Peyer's patch (tissue), 4 donors: ENCODE data around the gene GPRIN3. TPM values are rescaled to one million over a fixed set of nuclear protein-coding genes. Genes with fewer than 3 reads are reported as not detected.
"Not testable (repeated sequence)": the region's sequence is repeated elsewhere in the genome, so short reads cannot be mapped to it uniquely, and the experiment has no call there.

ENCODE experiments used
- DNase-seq, 3 donors: peaks; one replicate each; pipeline ENCODE4 v3.0.0-alpha.2; 2017 to 2019
- H3K27ac ChIP-seq, 4 donors: fragments of 200-600 bp; sonication (generic); one replicate each; pipeline ENCODE4 v1.5.1; 2016 to 2019
- H3K27me3 ChIP-seq, 2 donors: fragments of 200-600 bp; sonication (generic); one replicate each; pipeline ENCODE4 v1.5.1; 2019
- H3K36me3 ChIP-seq, 3 donors: fragments of 200-600 bp; sonication (generic); one replicate each; pipeline ENCODE4 v1.5.1; 2016 to 2019
- H3K4me1 ChIP-seq, 4 donors: fragments of 200-600 bp; sonication (generic); one replicate each; pipeline ENCODE4 v1.5.1; 2016 to 2019
- H3K4me3 ChIP-seq, 4 donors: fragments of 200-600 bp; sonication (generic); 1 replicate in 3 of 4; 2 replicates in 1 of 4; pipeline ENCODE4 v1.5.1; 2016 to 2019; ENCODE audit warnings: mild to moderate bottlenecking in 1 of 4
- H3K9me3 ChIP-seq, 4 donors: fragments of 200-600 bp; sonication (generic); one replicate each; pipeline ENCODE4 v1.5.1; 2016 to 2019; ENCODE audit warnings: mild to moderate bottlenecking in 1 of 4
- POLR2A ChIP-seq, 2 donors: fragments of 450-650 bp; IDR thresholded peaks; one replicate each; pipeline ENCODE4 v1.5.1; 2017; ENCODE audit warnings: antibody characterized with exemption in 2 of 2, mild to moderate bottlenecking in 2 of 2, moderate library complexity in 2 of 2
- total RNA-seq, 4 donors: library from RNA; depleted of rRNA; stranded (reverse); fragments of >200 nt; gene quantifications; one replicate each; pipeline ENCODE4 v1.1.0, GENCODE V29; 2016
- TF ChIP-seq, protein P1 (sequence below), 6 experiments: fragments of 450-650 bp in 4 of 6; fragments of 200-600 bp in 2 of 6; sonication (generic) in 1 of 6; IDR thresholded peaks; one replicate each; pipeline ENCODE4 v1.5.1; 2017 to 2019; ENCODE audit warnings: antibody characterized with exemption in 6 of 6, mild to moderate bottlenecking in 3 of 6, moderate library complexity in 1 of 6

The GPRIN3 gene
- total RNA-seq, 4 donors from 2014 or later, result 13.1 to 26.8 (median 17.8) TPM

DNA sequence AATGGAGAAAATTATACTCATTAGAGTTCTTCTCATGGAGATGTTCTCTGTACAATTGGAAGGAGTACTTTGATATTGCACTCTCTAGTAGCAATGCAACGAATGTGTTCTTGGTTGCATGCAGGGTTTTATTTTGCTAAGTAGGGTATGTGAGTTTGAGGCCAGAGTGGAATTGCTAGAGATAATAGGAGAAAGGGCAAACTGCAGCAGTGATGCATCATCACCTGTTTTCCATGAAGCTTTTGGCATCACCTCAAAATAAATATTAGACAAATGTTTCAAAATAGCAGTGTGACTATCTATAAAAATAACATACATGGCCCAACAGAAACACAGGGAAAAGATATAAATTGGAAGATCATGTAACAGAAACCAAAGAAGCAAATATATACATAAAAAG is 103.0 kb downstream of the GPRIN3 start:
- H3K27ac ChIP-seq, result no peak overlapping the region
- H3K9me3 ChIP-seq, result no peaks in the 10 kb centered on the region
- no peaks in the 10 kb centered on the region for H3K27me3 ChIP-seq
- TF ChIP-seq, protein P1, sequence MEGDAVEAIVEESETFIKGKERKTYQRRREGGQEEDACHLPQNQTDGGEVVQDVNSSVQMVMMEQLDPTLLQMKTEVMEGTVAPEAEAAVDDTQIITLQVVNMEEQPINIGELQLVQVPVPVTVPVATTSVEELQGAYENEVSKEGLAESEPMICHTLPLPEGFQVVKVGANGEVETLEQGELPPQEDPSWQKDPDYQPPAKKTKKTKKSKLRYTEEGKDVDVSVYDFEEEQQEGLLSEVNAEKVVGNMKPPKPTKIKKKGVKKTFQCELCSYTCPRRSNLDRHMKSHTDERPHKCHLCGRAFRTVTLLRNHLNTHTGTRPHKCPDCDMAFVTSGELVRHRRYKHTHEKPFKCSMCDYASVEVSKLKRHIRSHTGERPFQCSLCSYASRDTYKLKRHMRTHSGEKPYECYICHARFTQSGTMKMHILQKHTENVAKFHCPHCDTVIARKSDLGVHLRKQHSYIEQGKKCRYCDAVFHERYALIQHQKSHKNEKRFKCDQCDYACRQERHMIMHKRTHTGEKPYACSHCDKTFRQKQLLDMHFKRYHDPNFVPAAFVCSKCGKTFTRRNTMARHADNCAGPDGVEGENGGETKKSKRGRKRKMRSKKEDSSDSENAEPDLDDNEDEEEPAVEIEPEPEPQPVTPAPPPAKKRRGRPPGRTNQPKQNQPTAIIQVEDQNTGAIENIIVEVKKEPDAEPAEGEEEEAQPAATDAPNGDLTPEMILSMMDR (IDR thresholded peaks at IDR 0.05), result no peak
- TF ChIP-seq POLR2A (IDR thresholded peaks at IDR 0.05), result no peak
- no peak for DNase-seq
- no peaks in the 10 kb centered on the region for H3K4me1 ChIP-seq
- H3K4me3 ChIP-seq, result no peak overlapping the region
- H3K36me3 ChIP-seq, result no peaks in the 10 kb centered on the region

GRCh38 chr4:89203902-89204301 is 103.7 kb downstream of the GPRIN3 start:
- Histone ChIP-seq H3K27me3 (no peaks in the 10 kb centered on the region), H3K36me3 (no peaks in the 10 kb centered on the region), H3K27ac (no peak overlapping the region), H3K4me3 (no peak overlapping the region), H3K9me3 (no peaks in the 10 kb centered on the region), H3K4me1 (no peaks in the 10 kb centered on the region)
- DNase-seq, result no peak
- TF ChIP-seq, protein P1 (IDR thresholded peaks at IDR 0.05), result no peak
- no peak for TF ChIP-seq POLR2A (IDR thresholded peaks at IDR 0.05)

- not testable (repeated sequence) for H3K9me3 ChIP-seq, H3K4me1 ChIP-seq, H3K27me3 ChIP-seq, H3K27ac ChIP-seq, H3K36me3 ChIP-seq, H3K4me3 ChIP-seq, DNase-seq
Measured at GRCh38 chr4:89199394-89199793, 108.2 kb downstream of the GPRIN3 start.

GRCh38 chr4:89197920-89198319 is 109.7 kb downstream of the GPRIN3 start:
- no peak for TF ChIP-seq POLR2A (IDR thresholded peaks at IDR 0.05)
- TF ChIP-seq, protein P1 (IDR thresholded peaks at IDR 0.05), result no peak
- H3K27me3 ChIP-seq, result no peaks in the 10 kb centered on the region
- H3K36me3 ChIP-seq, result no peaks in the 10 kb centered on the region
- no peak overlapping the region for H3K27ac ChIP-seq
- DNase-seq, result no peak
- no peaks in the 10 kb centered on the region for H3K4me1 ChIP-seq
- no peaks in the 10 kb centered on the region for H3K9me3 ChIP-seq
- H3K4me3 ChIP-seq, result no peak overlapping the region

DNA sequence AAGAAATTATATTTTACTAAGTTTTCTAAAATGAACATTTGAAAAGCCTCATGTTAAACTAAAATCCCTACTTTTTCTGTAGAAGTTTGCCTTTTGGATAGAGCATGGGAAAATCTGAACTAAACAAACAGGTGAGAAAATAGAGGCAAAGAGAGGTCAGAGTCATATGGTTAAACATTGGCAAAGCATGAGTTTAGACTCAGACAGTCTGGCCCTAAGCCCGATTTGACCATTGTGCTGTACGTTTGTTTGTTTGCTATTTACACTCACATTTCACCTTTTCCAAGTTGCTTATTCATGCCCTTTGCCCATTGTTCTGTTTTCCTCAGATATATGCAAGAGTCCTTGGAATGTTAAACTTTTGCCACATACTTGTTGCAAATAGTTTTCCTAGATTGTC is 110.9 kb downstream of the GPRIN3 start:
- H3K9me3 ChIP-seq, result no peaks in the 10 kb centered on the region
- H3K36me3 ChIP-seq, result no peaks in the 10 kb centered on the region
- H3K4me1 ChIP-seq, result no peaks in the 10 kb centered on the region
- H3K27ac ChIP-seq, result no peak overlapping the region
- H3K27me3 ChIP-seq, result no peaks in the 10 kb centered on the region
- no peak for TF ChIP-seq POLR2A (IDR thresholded peaks at IDR 0.05)
- TF ChIP-seq, protein P1 (IDR thresholded peaks at IDR 0.05), result no peak
- H3K4me3 ChIP-seq, result no peak overlapping the region
- DNase-seq, result no peak

- Histone ChIP-seq H3K36me3 (no peaks in the 10 kb centered on the region), H3K27ac (no peak overlapping the region), H3K4me3 (no peak overlapping the region), H3K4me1 (no peaks in the 10 kb centered on the region), H3K27me3 (no peaks in the 10 kb centered on the region), H3K9me3 (no peaks in the 10 kb centered on the region)
- DNase-seq, result no peak
- TF ChIP-seq, protein P1 (IDR thresholded peaks at IDR 0.05), result no peak
- no peak for TF ChIP-seq POLR2A (IDR thresholded peaks at IDR 0.05)
Measured at GRCh38 chr4:89196056-89196674, 111.4 kb downstream of the GPRIN3 start.
